Measurements from ENCODE around the gene CDH23. TPM values are rescaled to one million over a fixed set of nuclear protein-coding genes. Genes with fewer than 3 reads are reported as not detected.

Gene CDH23
- polyA plus RNA-seq, 4 donors, result 0.60 to 2.9 (median 1.5) TPM

GRCh38 chr10:71390921-71391690 lies 5.6 kb upstream of the CDH23 start:
- DNase-seq (ENCODE audit: low read depth in 4 of 4, low spot score in 3 of 4), result no peak

GRCh38 chr10:71391701-71392100 lies 5.0 kb upstream of the CDH23 start:
- DNase-seq (ENCODE audit: low read depth in 4 of 4, low spot score in 3 of 4), result no peak

GRCh38 chr10:71392292-71392691 lies 4.4 kb upstream of the CDH23 start:
- no peak for DNase-seq (ENCODE audit: low read depth in 4 of 4, low spot score in 3 of 4)

- no peak for DNase-seq (ENCODE audit: low read depth in 4 of 4, low spot score in 3 of 4)
These were observed 3.6 kb upstream of the CDH23 start for GRCh38 chr10:71392791-71393781.

GRCh38 chr10:71393841-71394475 lies 2.8 kb upstream of the CDH23 start:
- no peak for DNase-seq (ENCODE audit: low read depth in 4 of 4, low spot score in 3 of 4)

GRCh38 chr10:71394926-71395562 lies 1.7 kb upstream of the CDH23 start:
- no peak for DNase-seq (ENCODE audit: low read depth in 4 of 4, low spot score in 3 of 4)

- no peak for DNase-seq (ENCODE audit: low read depth in 4 of 4, low spot score in 3 of 4)
These were observed 1.1 kb upstream of the CDH23 start for GRCh38 chr10:71395621-71396020.

GRCh38 chr10:71396084-71396710 lies 523 bp upstream of the CDH23 start:
- peak in 2 of 4 donors; percentile 45 to 53 for DNase-seq (ENCODE audit: low read depth in 4 of 4, low spot score in 3 of 4)

- DNase-seq (ENCODE audit: low read depth in 4 of 4, low spot score in 3 of 4), result no peak
These were observed 834 bp downstream of the CDH23 start for GRCh38 chr10:71397296-71398212.

- DNase-seq (ENCODE audit: low read depth in 4 of 4, low spot score in 3 of 4), result no peak
These were observed 2.3 kb downstream of the CDH23 start for GRCh38 chr10:71398976-71399375.

GRCh38 chr10:71399946-71400345 lies 3.2 kb downstream of the CDH23 start:
- no peak for DNase-seq (ENCODE audit: low read depth in 4 of 4, low spot score in 3 of 4)

- no peak for DNase-seq (ENCODE audit: low read depth in 4 of 4, low spot score in 3 of 4)
These were observed 4.3 kb downstream of the CDH23 start for GRCh38 chr10:71401056-71401455.

- DNase-seq (ENCODE audit: low read depth in 4 of 4, low spot score in 3 of 4), result no peak
These were observed 5.3 kb downstream of the CDH23 start for GRCh38 chr10:71402005-71402404.

GRCh38 chr10:71404503-71405295 lies 8.0 kb downstream of the CDH23 start:
- no peak for DNase-seq (ENCODE audit: low read depth in 4 of 4, low spot score in 3 of 4)

GRCh38 chr10:71406878-71407277 lies 10.2 kb downstream of the CDH23 start:
- DNase-seq (ENCODE audit: low read depth in 4 of 4, low spot score in 3 of 4), result no peak

- DNase-seq (ENCODE audit: low read depth in 4 of 4, low spot score in 3 of 4), result no peak
These were observed 11.9 kb downstream of the CDH23 start for GRCh38 chr10:71408436-71409225.

- DNase-seq (ENCODE audit: low read depth in 4 of 4, low spot score in 3 of 4), result no peak
These were observed 12.9 kb downstream of the CDH23 start for GRCh38 chr10:71409516-71410104.
